DMS114 treated with DMSO at 0.1 percent for 48 hours (cell line): ENCODE results near the gene ZDHHC16.
"Not testable (repeated sequence)": the region's sequence is repeated elsewhere in the genome, so short reads cannot be mapped to it uniquely, and the experiment has no call there.

ENCODE experiments used
- DNase-seq: peaks from one replicate; lab custom pipeline; 2025; ENCODE audit not compliant: unreplicated experiment; lab: John Stamatoyannopoulos, UW

Gene ZDHHC16

GRCh38 chr10:97445722-97446639 is at the start of gene ZDHHC16, which contains the start of gene EXOSC1:
TSS of gene ZDHHC16 (plus strand) at chr10:97446175. CDS start at chr10:97451676, 5,501 bp downstream.
TSS of gene EXOSC1 (minus strand) at chr10:97446006. CDS start at chr10:97445985, 21 bp downstream.
- peak; percentile 99 for DNase-seq

GRCh38 chr10:97399843-97400545 is 46.0 kb upstream of the ZDHHC16 start:
- peak; percentile 62 for DNase-seq

GRCh38 chr10:97400665-97401454 is 45.1 kb upstream of the ZDHHC16 start, which contains the start of gene RRP12:
TSS of gene RRP12 (minus strand) at chr10:97401340. CDS start at chr10:97401231, 109 bp downstream.
- peak; percentile 99 for DNase-seq

- DNase-seq = no peak
Observed at GRCh38 chr10:97401455-97401919, 44.5 kb upstream of the ZDHHC16 start.

- no peak for DNase-seq
Observed at GRCh38 chr10:97404044-97404443, 41.9 kb upstream of the ZDHHC16 start.

- DNase-seq = no peak
Observed at GRCh38 chr10:97406064-97406463, 39.9 kb upstream of the ZDHHC16 start.

- not testable (repeated sequence) for DNase-seq
Observed at GRCh38 chr10:97406483-97406882, 39.5 kb upstream of the ZDHHC16 start.

- DNase-seq = peak; percentile 89
Observed at GRCh38 chr10:97407211-97407951, 38.6 kb upstream of the ZDHHC16 start.

- DNase-seq = no peak
Observed at GRCh38 chr10:97407952-97408248, 38.1 kb upstream of the ZDHHC16 start.

- no peak for DNase-seq
Observed at GRCh38 chr10:97408496-97408992, 37.4 kb upstream of the ZDHHC16 start.

GRCh38 chr10:97411406-97411805 is 34.6 kb upstream of the ZDHHC16 start:
- DNase-seq = no peak

GRCh38 chr10:97412891-97413304 is 33.1 kb upstream of the ZDHHC16 start:
- no peak for DNase-seq

GRCh38 chr10:97416565-97416964 is 29.4 kb upstream of the ZDHHC16 start:
- DNase-seq = no peak

- not testable (repeated sequence) for DNase-seq
Observed at GRCh38 chr10:97423757-97424098, 22.2 kb upstream of the ZDHHC16 start.

- peak; percentile 96 for DNase-seq
Observed at GRCh38 chr10:97425964-97426775, 19.8 kb upstream of the ZDHHC16 start, which contains the start of gene PGAM1. TSS of gene PGAM1 (plus strand) at chr10:97426191. CDS start at chr10:97426308, 117 bp downstream.

- DNase-seq = no peak
Observed at GRCh38 chr10:97426776-97427570, 19.0 kb upstream of the ZDHHC16 start.

- DNase-seq = no peak
Observed at GRCh38 chr10:97427571-97428179, 18.3 kb upstream of the ZDHHC16 start.

GRCh38 chr10:97428572-97428981 is 17.4 kb upstream of the ZDHHC16 start:
- DNase-seq = no peak
